ENCODE results near the gene ABCD4. TPM values are rescaled to one million over a fixed set of nuclear protein-coding genes. Genes with fewer than 3 reads are reported as not detected.

The ABCD4 gene
- polyA plus RNA-seq, 1 donor (not counting 4 experiments of a cell fraction or from before 2014, with no cell fraction given) = 12.9 TPM

DNA sequence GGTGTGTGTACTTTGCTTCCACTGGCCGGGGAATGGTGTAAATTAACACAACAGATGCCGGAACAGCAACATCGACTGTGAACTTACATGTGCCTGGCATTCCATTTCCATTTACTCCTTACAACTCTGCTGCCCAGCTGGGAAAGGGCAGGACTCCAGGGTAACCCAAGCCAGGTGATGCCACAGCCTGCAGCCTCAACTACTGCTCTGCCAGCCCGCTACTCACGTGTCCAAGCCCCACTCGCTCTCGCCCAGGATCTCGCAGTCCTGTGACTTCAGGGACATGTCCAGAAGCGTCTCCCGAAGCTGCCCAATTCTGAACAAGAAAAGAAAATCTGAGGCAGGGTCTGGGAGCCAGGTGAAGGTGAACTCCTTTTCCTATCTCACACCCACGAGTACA is 10.7 kb downstream of the ABCD4 start:
- Histone ChIP-seq H3K4me3 (ENCODE audit: control insufficient read depth in 2 of 3, extremely low read depth in 1 of 3, insufficient read depth in 2 of 3, low read depth in 1 of 3, low read length in 3 of 3) (no peak overlapping the region), H3K9ac (ENCODE audit: control insufficient read depth, extremely low read depth, insufficient read depth, low read length) (no peak overlapping the region), H3K9me1 (ENCODE audit: control insufficient read depth, extremely low read depth, insufficient read depth, low read length) (no peaks in the 10 kb centered on the region), H3K4me1 (ENCODE audit: control insufficient read depth, extremely low read depth, insufficient read depth, low read length) (no peaks in the 10 kb centered on the region), H2AFZ (ENCODE audit: control insufficient read depth, low read length) (no peak overlapping the region), H4K20me1 (ENCODE audit: control insufficient read depth, extremely low read depth, insufficient read depth, low read length) (no peaks in the 10 kb centered on the region), H3K36me3 (ENCODE audit: control insufficient read depth in 2 of 2, extremely low read depth in 1 of 2, insufficient read depth in 2 of 2, low read length in 2 of 2) (peaks cover 22 to 29% of the 10 kb centered on the region in 2 experiments), H3K27ac (ENCODE audit: control insufficient read depth, insufficient read depth, low read length) (no peak overlapping the region), H3K9me3 (ENCODE audit: control insufficient read depth, low read depth, low read length) (no peaks in the 10 kb centered on the region), H3K27me3 (ENCODE audit: control insufficient read depth, extremely low read depth, insufficient read depth, low read length) (no peaks in the 10 kb centered on the region), H3K79me2 (ENCODE audit: control insufficient read depth, insufficient read depth, low read length) (no peaks in the 10 kb centered on the region), H3K4me2 (ENCODE audit: control insufficient read depth, extremely low read depth, insufficient read depth, low read depth, low read length) (no peak overlapping the region)
- dilution Hi-C loops (cut with MboI; ENCODE audit: extremely low pct_ligation_motif_present, low sequenced_read_pairs) = no loop called here
- TF ChIP-seq, protein P1, sequence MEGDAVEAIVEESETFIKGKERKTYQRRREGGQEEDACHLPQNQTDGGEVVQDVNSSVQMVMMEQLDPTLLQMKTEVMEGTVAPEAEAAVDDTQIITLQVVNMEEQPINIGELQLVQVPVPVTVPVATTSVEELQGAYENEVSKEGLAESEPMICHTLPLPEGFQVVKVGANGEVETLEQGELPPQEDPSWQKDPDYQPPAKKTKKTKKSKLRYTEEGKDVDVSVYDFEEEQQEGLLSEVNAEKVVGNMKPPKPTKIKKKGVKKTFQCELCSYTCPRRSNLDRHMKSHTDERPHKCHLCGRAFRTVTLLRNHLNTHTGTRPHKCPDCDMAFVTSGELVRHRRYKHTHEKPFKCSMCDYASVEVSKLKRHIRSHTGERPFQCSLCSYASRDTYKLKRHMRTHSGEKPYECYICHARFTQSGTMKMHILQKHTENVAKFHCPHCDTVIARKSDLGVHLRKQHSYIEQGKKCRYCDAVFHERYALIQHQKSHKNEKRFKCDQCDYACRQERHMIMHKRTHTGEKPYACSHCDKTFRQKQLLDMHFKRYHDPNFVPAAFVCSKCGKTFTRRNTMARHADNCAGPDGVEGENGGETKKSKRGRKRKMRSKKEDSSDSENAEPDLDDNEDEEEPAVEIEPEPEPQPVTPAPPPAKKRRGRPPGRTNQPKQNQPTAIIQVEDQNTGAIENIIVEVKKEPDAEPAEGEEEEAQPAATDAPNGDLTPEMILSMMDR (optimal IDR thresholded peaks at IDR 0.05 in 1 of 3, IDR thresholded peaks at IDR 0.05 in 1 of 3, conservative IDR thresholded peaks at IDR 0.05 in 1 of 3; ENCODE audit: extremely low read depth in 1 of 3, insufficient read depth in 2 of 3, low read length in 3 of 3) = no peak
- TF ChIP-seq EZH2 (IDR thresholded peaks at IDR 0.05; ENCODE audit: low read length) = no peak
- DNase-seq (ENCODE audit: low read depth, low spot score) = no peak
- FAIRE-seq = no peak

DNA sequence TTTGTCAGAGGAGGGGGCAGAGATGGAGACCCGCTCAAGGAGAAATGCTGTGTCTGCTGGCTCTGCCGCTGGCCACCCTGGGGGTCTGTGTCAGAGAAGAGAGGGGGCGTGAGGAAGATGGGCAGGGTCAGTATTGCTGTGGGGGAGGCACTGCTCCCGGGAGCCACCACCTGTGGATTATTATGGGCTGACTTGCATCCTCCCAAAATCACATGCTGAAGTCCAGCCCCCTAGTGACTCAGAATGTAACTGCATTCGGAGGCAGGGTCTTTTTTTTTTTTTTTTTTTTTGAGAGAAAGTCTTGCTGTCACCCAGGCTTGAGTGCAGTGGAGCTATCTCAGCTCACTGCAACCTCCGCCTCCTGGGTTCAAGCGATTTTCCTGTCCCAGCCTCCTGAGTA is 12.3 kb downstream of the ABCD4 start:
- H3K27ac ChIP-seq (ENCODE audit: control insufficient read depth, insufficient read depth, low read length) = no peak overlapping the region
- no peak overlapping the region for H3K4me2 ChIP-seq (ENCODE audit: control insufficient read depth, extremely low read depth, insufficient read depth, low read depth, low read length)
- no peaks in the 10 kb centered on the region for H3K9me3 ChIP-seq (ENCODE audit: control insufficient read depth, low read depth, low read length)
- H2AFZ ChIP-seq (ENCODE audit: control insufficient read depth, low read length) = no peak overlapping the region
- no peaks in the 10 kb centered on the region for H3K4me1 ChIP-seq (ENCODE audit: control insufficient read depth, extremely low read depth, insufficient read depth, low read length)
- no peaks in the 10 kb centered on the region for H3K27me3 ChIP-seq (ENCODE audit: control insufficient read depth, extremely low read depth, insufficient read depth, low read length)
- no peak overlapping the region for H3K9ac ChIP-seq (ENCODE audit: control insufficient read depth, extremely low read depth, insufficient read depth, low read length)
- TF ChIP-seq, protein P1 (optimal IDR thresholded peaks at IDR 0.05 in 1 of 3, IDR thresholded peaks at IDR 0.05 in 1 of 3, conservative IDR thresholded peaks at IDR 0.05 in 1 of 3; ENCODE audit: extremely low read depth in 1 of 3, insufficient read depth in 2 of 3, low read length in 3 of 3) = peak in 2 of 3 experiments; percentile 39 to 56
- TF ChIP-seq EZH2 (IDR thresholded peaks at IDR 0.05; ENCODE audit: low read length) = no peak
- H3K4me3 ChIP-seq (ENCODE audit: control insufficient read depth in 2 of 3, extremely low read depth in 1 of 3, insufficient read depth in 2 of 3, low read depth in 1 of 3, low read length in 3 of 3) = no peak overlapping the region
- dilution Hi-C loops (cut with MboI; ENCODE audit: extremely low pct_ligation_motif_present, low sequenced_read_pairs) = no loop called here
- H3K79me2 ChIP-seq (ENCODE audit: control insufficient read depth, insufficient read depth, low read length) = no peaks in the 10 kb centered on the region
- H4K20me1 ChIP-seq (ENCODE audit: control insufficient read depth, extremely low read depth, insufficient read depth, low read length) = no peaks in the 10 kb centered on the region
- FAIRE-seq (no peak), DNase-seq (ENCODE audit: low read depth, low spot score) (no peak)
- H3K9me1 ChIP-seq (ENCODE audit: control insufficient read depth, extremely low read depth, insufficient read depth, low read length) = no peaks in the 10 kb centered on the region
- H3K36me3 ChIP-seq (ENCODE audit: control insufficient read depth in 2 of 2, extremely low read depth in 1 of 2, insufficient read depth in 2 of 2, low read length in 2 of 2) = peaks cover 26 to 34% of the 10 kb centered on the region in 2 experiments
